HFFc6 (cell line): ENCODE measurements around the gene ZC3H8. TPM values are rescaled to one million over a fixed set of nuclear protein-coding genes. Genes with fewer than 3 reads are reported as not detected.
"Not testable (repeated sequence)": the region's sequence is repeated elsewhere in the genome, so short reads cannot be mapped to it uniquely, and the experiment has no call there.

Experiments
- DNase-seq: peaks from one replicate; pipeline ENCODE4 v3.0.0-alpha.2; 2018
- H3K27ac Mint-ChIP-seq: 2 replicates; pipeline ENCODE4 v1.8.0; 2020; ENCODE audit warnings: mild to moderate bottlenecking, mixed read lengths
- H3K27me3 Mint-ChIP-seq: 2 replicates; pipeline ENCODE4 v1.8.0; 2021; ENCODE audit warnings: mild to moderate bottlenecking, moderate library complexity, mixed read lengths; ENCODE audit not compliant: insufficient read depth
- H3K36me3 Mint-ChIP-seq: 2 replicates; pipeline ENCODE4 v1.8.0; 2021; ENCODE audit warnings: low read depth, mixed read lengths
- H3K4me1 Mint-ChIP-seq: 2 replicates; pipeline ENCODE4 v1.8.0; 2020; ENCODE audit warnings: low read depth, mixed read lengths
- H3K4me3 Mint-ChIP-seq: 2 replicates; pipeline ENCODE4 v1.8.0; 2020; ENCODE audit warnings: mild to moderate bottlenecking, moderate library complexity, mixed read lengths
- H3K9me3 Mint-ChIP-seq: 2 replicates; pipeline ENCODE4 v1.8.0; 2020; ENCODE audit warnings: mild to moderate bottlenecking, mixed read lengths
- CTCF ChIP-seq: fragments of 200-600 bp; sonication (generic); IDR thresholded peaks from 2 replicates; pipeline ENCODE4 v1.5.0; 2021; ENCODE audit warnings: antibody characterized with exemption, mild to moderate bottlenecking
- total RNA-seq, 6 experiments: library from RNA; stranded (reverse); fragmentation: NEBNext Ultra II Directional; extraction: Animal tissue kit (Norgen Biotek cat#: 25700); gene quantifications; 2 replicates in 1 of 6; 3 replicates in 5 of 6; pipeline ENCODE4 v1.2.3, GENCODE V29; 2021

The ZC3H8 gene
- total RNA-seq, 6 experiments from 2014 or later = 1.9 to 4.3 (median 3.4) TPM

- Mint-ChIP-seq H3K27me3 (no peaks in the 10 kb centered on the region), H3K4me3 (no peak overlapping the region), H3K9me3 (no peaks in the 10 kb centered on the region), H3K4me1 (peaks cover 4% of the 10 kb centered on the region), H3K36me3 (no peaks in the 10 kb centered on the region; the same call in 1 of the 2 replicates), H3K27ac (no peak overlapping the region)
- no peak for DNase-seq
- TF ChIP-seq CTCF = no peak
These were observed 40.7 kb upstream of the ZC3H8 start for GRCh38 chr2:112295407-112296078.

- no peak for DNase-seq
- Mint-ChIP-seq H3K27ac (no peak overlapping the region), H3K36me3 (no peaks in the 10 kb centered on the region), H3K4me3 (no peak overlapping the region), H3K4me1 (peaks cover 11% of the 10 kb centered on the region), H3K9me3 (no peaks in the 10 kb centered on the region), H3K27me3 (no peaks in the 10 kb centered on the region)
- no peak for TF ChIP-seq CTCF
These were observed 39.0 kb upstream of the ZC3H8 start for GRCh38 chr2:112293636-112294401.

- no peaks in the 10 kb centered on the region for H3K36me3 Mint-ChIP-seq
- no peak for DNase-seq
These were observed 35.8 kb upstream of the ZC3H8 start for GRCh38 chr2:112290648-112291047.

GRCh38 chr2:112290088-112290487 lies 35.2 kb upstream of the ZC3H8 start:
- Mint-ChIP-seq H3K4me1 (peaks cover 11% of the 10 kb centered on the region), H3K4me3 (no peak overlapping the region), H3K9me3 (no peaks in the 10 kb centered on the region), H3K36me3 (no peaks in the 10 kb centered on the region), H3K27ac (no peak overlapping the region), H3K27me3 (no peaks in the 10 kb centered on the region; the same call in 1 of the 2 replicates)
- TF ChIP-seq CTCF = no peak
- DNase-seq = no peak

More at GRCh38 chr2:112290648-112291047, 35.8 kb upstream of the ZC3H8 start:
- Mint-ChIP-seq H3K27me3 (no peaks in the 10 kb centered on the region; the same call in 1 of the 2 replicates), H3K4me1 (peaks cover 11% of the 10 kb centered on the region), H3K4me3 (no peak overlapping the region), H3K27ac (no peak overlapping the region), H3K9me3 (no peaks in the 10 kb centered on the region)
- no peak for TF ChIP-seq CTCF

GRCh38 chr2:112283535-112283934 lies 28.7 kb upstream of the ZC3H8 start:
- not testable (repeated sequence) for H3K27me3 Mint-ChIP-seq, H3K9me3 Mint-ChIP-seq, H3K4me1 Mint-ChIP-seq

GRCh38 chr2:112282066-112282465 lies 27.2 kb upstream of the ZC3H8 start:
- H3K27ac Mint-ChIP-seq, H3K9me3 Mint-ChIP-seq, H3K27me3 Mint-ChIP-seq, H3K36me3 Mint-ChIP-seq, DNase-seq, H3K4me3 Mint-ChIP-seq: not testable (repeated sequence)
- H3K4me1 Mint-ChIP-seq = peaks cover 13% of the 10 kb centered on the region

More at GRCh38 chr2:112283535-112283934, 28.7 kb upstream of the ZC3H8 start:
- not testable (repeated sequence) for DNase-seq, H3K27ac Mint-ChIP-seq, H3K4me3 Mint-ChIP-seq, H3K36me3 Mint-ChIP-seq
